Upper lobe of left lung (tissue), 4 donors: ENCODE data around the gene TULP3.

Experiments
- EP300 ChIP-seq, 4 donors: sonication (generic); formaldehyde crosslinking; IDR thresholded peaks; one replicate each; pipeline ENCODE4 v1.5.1; 2017; ENCODE audit warnings: antibody characterized with exemption in 4 of 4, control low read depth in 2 of 4
- POLR2A ChIP-seq, 4 donors: fragments of 450-650 bp; IDR thresholded peaks; one replicate each; pipeline ENCODE4 v1.5.1; 2016 to 2017; ENCODE audit warnings: antibody characterized with exemption in 4 of 4, mild to moderate bottlenecking in 2 of 4
- TF ChIP-seq, protein P1 (sequence below), 6 experiments: fragments of 450-650 bp in 4 of 6; fragments of 200-600 bp in 2 of 6; sonication (generic) in 2 of 6; IDR thresholded peaks; one replicate each; pipeline ENCODE4 v1.5.1; 2016 to 2019; ENCODE audit warnings: antibody characterized with exemption in 6 of 6

GRCh38 chr12:2939191-2939590 lies 48.5 kb downstream of the TULP3 start:
- TF ChIP-seq, protein P1, sequence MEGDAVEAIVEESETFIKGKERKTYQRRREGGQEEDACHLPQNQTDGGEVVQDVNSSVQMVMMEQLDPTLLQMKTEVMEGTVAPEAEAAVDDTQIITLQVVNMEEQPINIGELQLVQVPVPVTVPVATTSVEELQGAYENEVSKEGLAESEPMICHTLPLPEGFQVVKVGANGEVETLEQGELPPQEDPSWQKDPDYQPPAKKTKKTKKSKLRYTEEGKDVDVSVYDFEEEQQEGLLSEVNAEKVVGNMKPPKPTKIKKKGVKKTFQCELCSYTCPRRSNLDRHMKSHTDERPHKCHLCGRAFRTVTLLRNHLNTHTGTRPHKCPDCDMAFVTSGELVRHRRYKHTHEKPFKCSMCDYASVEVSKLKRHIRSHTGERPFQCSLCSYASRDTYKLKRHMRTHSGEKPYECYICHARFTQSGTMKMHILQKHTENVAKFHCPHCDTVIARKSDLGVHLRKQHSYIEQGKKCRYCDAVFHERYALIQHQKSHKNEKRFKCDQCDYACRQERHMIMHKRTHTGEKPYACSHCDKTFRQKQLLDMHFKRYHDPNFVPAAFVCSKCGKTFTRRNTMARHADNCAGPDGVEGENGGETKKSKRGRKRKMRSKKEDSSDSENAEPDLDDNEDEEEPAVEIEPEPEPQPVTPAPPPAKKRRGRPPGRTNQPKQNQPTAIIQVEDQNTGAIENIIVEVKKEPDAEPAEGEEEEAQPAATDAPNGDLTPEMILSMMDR (IDR thresholded peaks at IDR 0.05) = no peak
- TF ChIP-seq POLR2A (IDR thresholded peaks at IDR 0.05) (no peak), EP300 (IDR thresholded peaks at IDR 0.05) (no peak)
